Transverse colon (tissue), 4 donors: ENCODE measurements around the gene CD47.

ENCODE experiments used
- POLR2A ChIP-seq: fragments of 450-650 bp; IDR thresholded peaks from one replicate; pipeline ENCODE4 v1.6.1; 2016; ENCODE audit warnings: antibody characterized with exemption, mild to moderate bottlenecking, moderate library complexity
- POLR2AphosphoS5 ChIP-seq, 3 donors: sonication (generic); formaldehyde crosslinking; IDR thresholded peaks; one replicate each; pipeline ENCODE4 v1.6.1; 2016; ENCODE audit warnings: antibody characterized with exemption in 3 of 3
- TF ChIP-seq, protein P1 (sequence below), 5 experiments: fragments of 200-600 bp in 3 of 5; fragments of 450-650 bp in 2 of 5; sonication (generic) in 3 of 5; IDR thresholded peaks; 1 replicate in 2 of 5; 2 replicates in 3 of 5; pipeline ENCODE4 v1.5.1; 2016 to 2017; ENCODE audit warnings: antibody characterized with exemption in 5 of 5, inconsistent platforms in 3 of 5, mild to moderate bottlenecking in 2 of 5, moderate library complexity in 1 of 5

DNA sequence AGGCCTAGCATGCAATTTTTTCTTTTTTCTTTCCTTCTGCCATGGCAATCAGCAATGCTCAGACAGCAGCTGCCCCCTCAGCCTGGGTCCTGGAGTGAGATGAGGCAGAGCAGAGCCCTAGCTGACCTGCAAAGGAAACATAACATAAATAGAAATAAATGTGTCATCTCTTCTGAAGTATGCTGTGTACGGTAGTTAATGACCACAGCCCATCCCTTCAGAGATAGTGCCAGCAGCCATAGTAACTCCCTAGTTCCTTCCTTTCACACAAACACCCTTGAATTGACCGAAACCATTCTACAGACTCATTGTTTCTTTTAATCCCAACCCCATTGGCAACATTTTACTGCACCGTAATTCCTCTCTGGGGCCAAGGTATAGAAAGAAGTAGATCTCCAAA, 8.4 kb upstream of the CD47 start:
- TF ChIP-seq, protein P1, sequence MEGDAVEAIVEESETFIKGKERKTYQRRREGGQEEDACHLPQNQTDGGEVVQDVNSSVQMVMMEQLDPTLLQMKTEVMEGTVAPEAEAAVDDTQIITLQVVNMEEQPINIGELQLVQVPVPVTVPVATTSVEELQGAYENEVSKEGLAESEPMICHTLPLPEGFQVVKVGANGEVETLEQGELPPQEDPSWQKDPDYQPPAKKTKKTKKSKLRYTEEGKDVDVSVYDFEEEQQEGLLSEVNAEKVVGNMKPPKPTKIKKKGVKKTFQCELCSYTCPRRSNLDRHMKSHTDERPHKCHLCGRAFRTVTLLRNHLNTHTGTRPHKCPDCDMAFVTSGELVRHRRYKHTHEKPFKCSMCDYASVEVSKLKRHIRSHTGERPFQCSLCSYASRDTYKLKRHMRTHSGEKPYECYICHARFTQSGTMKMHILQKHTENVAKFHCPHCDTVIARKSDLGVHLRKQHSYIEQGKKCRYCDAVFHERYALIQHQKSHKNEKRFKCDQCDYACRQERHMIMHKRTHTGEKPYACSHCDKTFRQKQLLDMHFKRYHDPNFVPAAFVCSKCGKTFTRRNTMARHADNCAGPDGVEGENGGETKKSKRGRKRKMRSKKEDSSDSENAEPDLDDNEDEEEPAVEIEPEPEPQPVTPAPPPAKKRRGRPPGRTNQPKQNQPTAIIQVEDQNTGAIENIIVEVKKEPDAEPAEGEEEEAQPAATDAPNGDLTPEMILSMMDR (IDR thresholded peaks at IDR 0.05), result no peak
- no peak for TF ChIP-seq POLR2A
- TF ChIP-seq POLR2AphosphoS5 (IDR thresholded peaks at IDR 0.05), result no peak
